ENCODE data around the gene TUBB4A.

DNA sequence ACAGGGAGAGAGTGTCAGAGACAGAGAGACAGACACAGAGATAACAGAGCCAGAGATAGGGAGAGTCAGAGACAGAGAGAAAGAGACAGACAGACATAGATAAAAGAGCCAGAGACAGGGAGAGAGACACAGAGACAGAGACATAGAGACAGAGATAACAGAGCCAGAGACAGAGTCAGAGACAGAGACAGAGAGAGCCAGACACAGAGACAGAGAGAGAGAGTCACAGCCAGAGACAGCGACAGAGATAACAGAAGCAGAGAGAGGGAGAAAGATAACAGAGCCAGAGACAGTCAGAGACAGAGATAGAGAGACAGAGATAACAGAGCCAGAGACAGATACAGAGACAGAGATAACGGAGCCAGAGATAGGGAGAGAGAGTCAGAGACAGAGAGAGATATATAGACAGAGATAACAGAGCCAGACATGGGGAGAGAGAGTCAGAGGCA lies 27.9 kb upstream of the TUBB4A start:
- TF ChIP-seq, protein P1, sequence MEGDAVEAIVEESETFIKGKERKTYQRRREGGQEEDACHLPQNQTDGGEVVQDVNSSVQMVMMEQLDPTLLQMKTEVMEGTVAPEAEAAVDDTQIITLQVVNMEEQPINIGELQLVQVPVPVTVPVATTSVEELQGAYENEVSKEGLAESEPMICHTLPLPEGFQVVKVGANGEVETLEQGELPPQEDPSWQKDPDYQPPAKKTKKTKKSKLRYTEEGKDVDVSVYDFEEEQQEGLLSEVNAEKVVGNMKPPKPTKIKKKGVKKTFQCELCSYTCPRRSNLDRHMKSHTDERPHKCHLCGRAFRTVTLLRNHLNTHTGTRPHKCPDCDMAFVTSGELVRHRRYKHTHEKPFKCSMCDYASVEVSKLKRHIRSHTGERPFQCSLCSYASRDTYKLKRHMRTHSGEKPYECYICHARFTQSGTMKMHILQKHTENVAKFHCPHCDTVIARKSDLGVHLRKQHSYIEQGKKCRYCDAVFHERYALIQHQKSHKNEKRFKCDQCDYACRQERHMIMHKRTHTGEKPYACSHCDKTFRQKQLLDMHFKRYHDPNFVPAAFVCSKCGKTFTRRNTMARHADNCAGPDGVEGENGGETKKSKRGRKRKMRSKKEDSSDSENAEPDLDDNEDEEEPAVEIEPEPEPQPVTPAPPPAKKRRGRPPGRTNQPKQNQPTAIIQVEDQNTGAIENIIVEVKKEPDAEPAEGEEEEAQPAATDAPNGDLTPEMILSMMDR (IDR thresholded peaks at IDR 0.05; ENCODE audit: poor library complexity, severe bottlenecking) = no peak
- no peak for TF ChIP-seq POLR2AphosphoS5 (IDR thresholded peaks at IDR 0.05)
- TF ChIP-seq, protein P2, sequence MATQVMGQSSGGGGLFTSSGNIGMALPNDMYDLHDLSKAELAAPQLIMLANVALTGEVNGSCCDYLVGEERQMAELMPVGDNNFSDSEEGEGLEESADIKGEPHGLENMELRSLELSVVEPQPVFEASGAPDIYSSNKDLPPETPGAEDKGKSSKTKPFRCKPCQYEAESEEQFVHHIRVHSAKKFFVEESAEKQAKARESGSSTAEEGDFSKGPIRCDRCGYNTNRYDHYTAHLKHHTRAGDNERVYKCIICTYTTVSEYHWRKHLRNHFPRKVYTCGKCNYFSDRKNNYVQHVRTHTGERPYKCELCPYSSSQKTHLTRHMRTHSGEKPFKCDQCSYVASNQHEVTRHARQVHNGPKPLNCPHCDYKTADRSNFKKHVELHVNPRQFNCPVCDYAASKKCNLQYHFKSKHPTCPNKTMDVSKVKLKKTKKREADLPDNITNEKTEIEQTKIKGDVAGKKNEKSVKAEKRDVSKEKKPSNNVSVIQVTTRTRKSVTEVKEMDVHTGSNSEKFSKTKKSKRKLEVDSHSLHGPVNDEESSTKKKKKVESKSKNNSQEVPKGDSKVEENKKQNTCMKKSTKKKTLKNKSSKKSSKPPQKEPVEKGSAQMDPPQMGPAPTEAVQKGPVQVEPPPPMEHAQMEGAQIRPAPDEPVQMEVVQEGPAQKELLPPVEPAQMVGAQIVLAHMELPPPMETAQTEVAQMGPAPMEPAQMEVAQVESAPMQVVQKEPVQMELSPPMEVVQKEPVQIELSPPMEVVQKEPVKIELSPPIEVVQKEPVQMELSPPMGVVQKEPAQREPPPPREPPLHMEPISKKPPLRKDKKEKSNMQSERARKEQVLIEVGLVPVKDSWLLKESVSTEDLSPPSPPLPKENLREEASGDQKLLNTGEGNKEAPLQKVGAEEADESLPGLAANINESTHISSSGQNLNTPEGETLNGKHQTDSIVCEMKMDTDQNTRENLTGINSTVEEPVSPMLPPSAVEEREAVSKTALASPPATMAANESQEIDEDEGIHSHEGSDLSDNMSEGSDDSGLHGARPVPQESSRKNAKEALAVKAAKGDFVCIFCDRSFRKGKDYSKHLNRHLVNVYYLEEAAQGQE (IDR thresholded peaks at IDR 0.05; ENCODE audit: borderline replicate concordance) = no peak
- no peak for TF ChIP-seq MXI1 (conservative IDR thresholded peaks at IDR 0.05; ENCODE audit: poor library complexity, severe bottlenecking)

Data from neural cell (in vitro differentiated cells).